GM23248 (cell line): ENCODE data around the gene THOP1. TPM values are rescaled to one million over a fixed set of nuclear protein-coding genes. Genes with fewer than 3 reads are reported as not detected.
A peak's percentile ranks its signal among the peaks of the same experiment; 100 is the strongest.

Experiments used
- DNase-seq: peaks from one replicate; pipeline ENCODE4 v3.0.0-alpha.2; 2015
- H2AFZ ChIP-seq: fragments of 200-600 bp; sonication (generic); 2 replicates; pipeline ENCODE4 v1.6.1; 2016; ENCODE audit warnings: antibody characterized with exemption
- H3F3A ChIP-seq: fragments of 200-600 bp; sonication (generic); 2 replicates; pipeline ENCODE4 v1.6.1; 2016; ENCODE audit warnings: mild to moderate bottlenecking, antibody characterized with exemption, mixed run types; ENCODE audit not compliant: insufficient read depth
- H3K27ac ChIP-seq: fragments of 200-600 bp; sonication (generic); 2 replicates; pipeline ENCODE4 v1.5.1; 2016; ENCODE audit warnings: mild to moderate bottlenecking
- H3K27me3 ChIP-seq: fragments of 200-600 bp; sonication (generic); replicated peaks from 2 replicates; pipeline ENCODE4 v1.6.1; 2016; ENCODE audit warnings: mild to moderate bottlenecking; ENCODE audit not compliant: insufficient read depth
- H3K36me3 ChIP-seq: fragments of 200-600 bp; sonication (generic); 2 replicates; pipeline ENCODE4 v1.6.1; 2016; ENCODE audit warnings: low read depth, mild to moderate bottlenecking
- H3K4me1 ChIP-seq: fragments of 200-600 bp; sonication (generic); 2 replicates; pipeline ENCODE4 v1.6.1; 2016; ENCODE audit warnings: mild to moderate bottlenecking; ENCODE audit not compliant: insufficient read depth
- H3K4me2 ChIP-seq: fragments of 200-600 bp; sonication (generic); one replicate; pipeline ENCODE4 v1.6.1; 2016; ENCODE audit warnings: mild to moderate bottlenecking; ENCODE audit not compliant: unreplicated experiment
- H3K4me3 ChIP-seq: fragments of 200-600 bp; sonication (generic); 2 replicates; pipeline ENCODE4 v1.5.1; 2016; ENCODE audit warnings: mild to moderate bottlenecking
- H3K79me2 ChIP-seq: fragments of 200-600 bp; sonication (generic); 2 replicates; pipeline ENCODE4 v1.6.1; 2016; ENCODE audit warnings: mild to moderate bottlenecking; ENCODE audit not compliant: insufficient read depth
- H3K9ac ChIP-seq: fragments of 200-600 bp; sonication (generic); 2 replicates; pipeline ENCODE4 v1.6.1; 2016; ENCODE audit warnings: mild to moderate bottlenecking
- H3K9me2 ChIP-seq: fragments of 200-600 bp; sonication (generic); 2 replicates; pipeline ENCODE4 v1.6.1; 2016; ENCODE audit warnings: mixed run types, mild to moderate bottlenecking, moderate library complexity; ENCODE audit not compliant: insufficient read depth
- H3K9me3 ChIP-seq: fragments of 200-600 bp; sonication (generic); one replicate; pipeline ENCODE4 v1.6.1; 2017; ENCODE audit warnings: low read depth
- H4K20me1 ChIP-seq: fragments of 200-600 bp; sonication (generic); 2 replicates; pipeline ENCODE4 v1.6.0; 2016; ENCODE audit not compliant: insufficient read depth
- EZH2 ChIP-seq: fragments of 200-600 bp; sonication (generic); IDR thresholded peaks from 2 replicates; pipeline ENCODE4 v1.6.1; 2018; ENCODE audit warnings: antibody characterized with exemption, mild to moderate bottlenecking; ENCODE audit not compliant: insufficient read depth, poor library complexity, severe bottlenecking
- EZH2phosphoT487 ChIP-seq: fragments of 200-600 bp; sonication (generic); IDR thresholded peaks from 2 replicates; pipeline ENCODE4 v1.6.1; 2018; ENCODE audit warnings: antibody characterized with exemption, moderate library complexity, mild to moderate bottlenecking, low read depth; ENCODE audit not compliant: insufficient read depth
- WGBS, 2 experiments: methylation state at CpG; one replicate each; pipeline ENCODE4 v1.1.6; 2015 to 2017; ENCODE audit warnings: low lambda C conversion rate in 2 of 2, low coverage in 1 of 2; ENCODE audit errors: missing lambda C conversion rate in 2 of 2; 5-methylcytosine and 5-hydroxymethylcytosine counted together
- in situ Hi-C: fragments of 300-500 bp; cut with MboI; formaldehyde crosslinking; loops from 2 replicates; pipeline ENCODE4 v1.15.0; 2020
- polyA plus RNA-seq: library from polyadenylated mRNA; unstranded; fragments of >200 nt; fragmentation: Nextera tagmentation; extraction: Ambion mirVana; gene quantifications from 2 replicates; pipeline ENCODE4 v1.2.1, GENCODE V29; 2016
- total RNA-seq: library from RNA; depleted of rRNA; stranded (reverse); fragments of >200 nt; shearing (Covaris generic); gene quantifications from 2 replicates; pipeline ENCODE4 v1.2.3, GENCODE V29; 2014

Gene THOP1
- total and polyA plus RNA-seq, 2 experiments from 2014 or later = 64.8 to 136 TPM

DNA sequence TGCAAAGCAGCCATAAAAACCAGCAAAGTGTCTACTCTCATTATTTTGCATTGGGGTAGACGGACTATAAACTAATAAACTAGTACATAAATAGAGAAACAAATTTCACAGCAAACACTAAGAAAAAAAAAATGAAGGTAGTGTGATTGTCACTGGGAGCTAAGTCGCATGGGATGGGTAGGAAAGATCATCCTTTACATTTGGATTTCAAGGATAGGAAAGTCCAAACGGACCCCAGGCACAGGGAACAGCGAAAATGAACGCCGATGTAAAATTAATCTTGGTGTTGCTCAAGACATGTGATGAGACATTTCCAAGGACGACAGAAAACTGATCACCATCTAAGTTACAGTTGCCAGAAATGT, 1.5 kb upstream of the THOP1 start:
- in situ Hi-C loops = no loop called here
- no peak for TF ChIP-seq EZH2
- no peak for TF ChIP-seq EZH2phosphoT487
- Histone ChIP-seq H3K4me1 (peaks cover 24% of the 10 kb centered on the region), H3K9me3 (no peaks in the 10 kb centered on the region), H2AFZ (peak overlapping the region; percentile 85), H3K4me2 (peak overlapping the region; percentile 89), H3K9ac (peak overlapping the region; percentile 68), H4K20me1 (no peaks in the 10 kb centered on the region), H3F3A (peaks cover 7% of the 10 kb centered on the region), H3K4me3 (peak overlapping the region; percentile 97), H3K27me3 (no peaks in the 10 kb centered on the region), H3K79me2 (peaks cover 78% of the 10 kb centered on the region), H3K36me3 (no peaks in the 10 kb centered on the region), H3K9me2 (no peaks in the 10 kb centered on the region), H3K27ac (peak overlapping the region; percentile 81)
- no peak for DNase-seq
- 73 to 77% methylated on average over 7 of the region's 7 CpGs for WGBS, 2 experiments

DNA sequence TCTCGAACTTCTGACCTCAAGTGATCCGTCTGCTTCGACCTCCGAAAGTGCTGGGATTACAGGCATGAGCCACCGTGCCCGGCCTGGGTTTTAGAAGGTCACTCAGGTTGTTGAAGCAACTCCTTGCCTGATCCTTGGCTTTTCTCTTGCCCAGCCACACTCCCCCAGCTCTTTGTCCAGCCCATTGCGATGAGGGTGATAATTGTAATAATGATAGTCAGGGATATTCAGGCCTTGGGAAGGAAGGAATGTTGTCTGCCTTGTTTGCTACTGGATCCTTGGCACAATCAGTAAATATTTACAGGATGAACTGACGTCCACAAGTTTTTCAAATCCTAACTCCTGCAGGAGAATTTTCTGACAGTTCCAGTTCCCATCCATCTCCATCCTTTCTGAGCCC, 1.8 kb downstream of the THOP1 start:
- DNase-seq = no peak
- peaks cover 15% of the 10 kb centered on the region for H3K4me1 ChIP-seq
- no peak overlapping the region; the same call in 1 of the 2 replicates for H3K9ac ChIP-seq
- no peak overlapping the region for H3K27ac ChIP-seq
- TF ChIP-seq EZH2phosphoT487 (no peak), EZH2 (no peak)
- H3K27me3 ChIP-seq = no peaks in the 10 kb centered on the region
- peaks cover 58% of the 10 kb centered on the region for H3K79me2 ChIP-seq
- H3K36me3 ChIP-seq = no peaks in the 10 kb centered on the region
- H3K4me3 ChIP-seq = no peak overlapping the region
- 91 to 97% methylated on average over 8 of the region's 8 CpGs for WGBS, 2 experiments
- no peak overlapping the region for H3K4me2 ChIP-seq
- H2AFZ ChIP-seq = no peak overlapping the region
- H3K9me3 ChIP-seq = no peaks in the 10 kb centered on the region
- in situ Hi-C loops = no loop called here
- no peaks in the 10 kb centered on the region for H3K9me2 ChIP-seq
- H4K20me1 ChIP-seq = no peaks in the 10 kb centered on the region
- peaks cover 7% of the 10 kb centered on the region for H3F3A ChIP-seq

DNA sequence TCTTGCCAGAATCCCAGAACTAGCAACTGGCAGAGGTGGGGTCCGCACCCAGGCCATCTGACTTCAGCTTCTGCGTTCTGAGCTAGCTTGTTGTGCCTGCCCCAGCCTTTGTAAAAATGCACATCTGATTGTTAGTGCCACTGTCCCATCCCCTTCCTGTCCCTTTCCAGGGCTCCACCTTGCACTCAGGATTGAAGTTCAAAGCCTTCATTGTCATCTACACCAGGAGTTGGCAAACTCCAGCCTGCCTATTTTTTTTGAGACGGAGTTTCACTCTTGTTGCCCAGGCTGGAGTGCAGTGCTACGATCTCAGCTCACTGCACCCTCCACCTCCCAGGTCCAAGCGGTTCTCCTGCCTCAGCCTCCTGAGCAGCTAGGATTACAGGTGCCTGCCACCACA, 2.9 kb downstream of the THOP1 start:
- Histone ChIP-seq H3K27me3 (no peaks in the 10 kb centered on the region), H3K9me2 (no peaks in the 10 kb centered on the region), H3K4me2 (no peak overlapping the region), H3K27ac (no peak overlapping the region), H3K4me1 (peaks cover 13% of the 10 kb centered on the region), H3K9ac (no peak overlapping the region), H3K4me3 (no peak overlapping the region), H3K79me2 (peaks cover 48% of the 10 kb centered on the region), H3F3A (peaks cover 7% of the 10 kb centered on the region), H3K9me3 (no peaks in the 10 kb centered on the region), H4K20me1 (no peaks in the 10 kb centered on the region), H3K36me3 (no peaks in the 10 kb centered on the region), H2AFZ (no peak overlapping the region)
- in situ Hi-C loops = no loop called here
- DNase-seq = no peak
- TF ChIP-seq EZH2phosphoT487 (no peak), EZH2 (no peak)
- WGBS, 2 experiments = 95 to 99% methylated on average over 5 of the region's 5 CpGs

DNA sequence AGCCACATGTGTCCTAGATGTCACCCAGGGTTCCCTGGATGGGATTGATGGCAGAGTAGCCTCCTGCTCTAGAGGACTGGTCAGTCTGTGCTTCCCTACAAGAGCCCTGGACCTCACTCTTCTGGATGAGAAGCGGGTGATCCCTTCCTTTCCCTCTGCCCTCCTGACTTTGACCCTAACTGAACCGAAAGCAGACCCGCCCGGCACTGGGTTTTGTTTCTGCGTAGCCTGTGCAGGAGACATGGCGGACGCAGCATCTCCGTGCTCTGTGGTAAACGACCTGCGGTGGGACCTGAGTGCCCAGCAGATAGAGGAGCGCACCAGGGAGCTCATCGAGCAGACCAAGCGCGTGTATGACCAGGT, 4.9 kb downstream of the THOP1 start:
- peaks cover 4% of the 10 kb centered on the region; the same call in 1 of the 2 replicates for H3K4me1 ChIP-seq

More for the DNA sequence above, 4.9 kb downstream of the THOP1 start:
- TF ChIP-seq EZH2phosphoT487 (no peak), EZH2 (no peak)
- no peaks in the 10 kb centered on the region for H3K36me3 ChIP-seq
- in situ Hi-C loops = no loop called here
- H4K20me1 ChIP-seq = no peaks in the 10 kb centered on the region
- WGBS, 2 experiments = 92 to 94% methylated on average over 14 of the region's 14 CpGs
- H3K79me2 ChIP-seq = peaks cover 48% of the 10 kb centered on the region
- no peaks in the 10 kb centered on the region for H3F3A ChIP-seq
- H2AFZ ChIP-seq = no peak overlapping the region
- no peak for DNase-seq
- no peak overlapping the region for H3K9ac ChIP-seq
- no peaks in the 10 kb centered on the region for H3K9me2 ChIP-seq
- H3K9me3 ChIP-seq = no peaks in the 10 kb centered on the region
- H3K27me3 ChIP-seq = no peaks in the 10 kb centered on the region
- H3K27ac ChIP-seq = no peak overlapping the region
- no peak overlapping the region for H3K4me2 ChIP-seq
- H3K4me3 ChIP-seq = no peak overlapping the region
